Stimulated activated naive CD8-positive, alpha-beta T cell treated with anti-CD3 and anti-CD28 coated beads, Interleukin-15, Interleukin-2, amounts not matched to agents 100 ng/mL and 50 ng/mL, for 24 hours (primary cell): ENCODE results near the gene C2CD3.
"Not testable (repeated sequence)": the region's sequence is repeated elsewhere in the genome, so short reads cannot be mapped to it uniquely, and the experiment has no call there.

Source experiments
- H3K27ac Mint-ChIP-seq: one replicate; pipeline ENCODE4 v1.8.0; 2021; ENCODE audit warnings: mild to moderate bottlenecking, mixed read lengths
- H3K27me3 Mint-ChIP-seq: one replicate; pipeline ENCODE4 v1.8.0; 2021; ENCODE audit warnings: mixed read lengths
- H3K36me3 Mint-ChIP-seq: one replicate; pipeline ENCODE4 v1.8.0; 2021; ENCODE audit warnings: low read depth, mixed read lengths
- H3K4me1 Mint-ChIP-seq: one replicate; pipeline ENCODE4 v1.8.0; 2021; ENCODE audit warnings: low read depth, mixed read lengths
- H3K4me3 Mint-ChIP-seq: one replicate; pipeline ENCODE4 v1.8.0; 2021; ENCODE audit warnings: mild to moderate bottlenecking, mixed read lengths
- H3K9me3 Mint-ChIP-seq: one replicate; pipeline ENCODE4 v1.8.0; 2021; ENCODE audit warnings: mixed read lengths

C2CD3 gene

DNA sequence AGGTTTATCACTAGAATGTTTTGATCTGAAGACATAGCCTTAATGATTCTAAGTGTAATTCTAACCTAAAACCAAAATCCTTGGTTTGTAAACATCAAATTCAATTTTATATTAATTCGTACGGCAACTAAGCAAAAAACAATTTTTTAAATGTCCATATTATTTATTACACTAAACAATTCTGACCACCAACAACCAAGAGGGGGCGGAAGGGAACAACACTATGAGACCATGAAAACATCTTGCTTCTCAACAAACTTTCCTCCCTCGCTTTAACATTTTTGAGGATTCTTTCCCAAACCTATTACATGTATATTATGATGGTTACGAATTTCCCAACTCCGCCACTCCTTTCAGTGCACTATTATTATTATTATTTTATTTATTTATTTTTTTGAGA lies 181.6 kb downstream of the C2CD3 start:
- Mint-ChIP-seq H3K9me3 (no peaks in the 10 kb centered on the region), H3K4me3 (no peak overlapping the region), H3K27me3 (no peaks in the 10 kb centered on the region), H3K4me1 (peaks cover 54% of the 10 kb centered on the region), H3K27ac (no peak overlapping the region), H3K36me3 (no peaks in the 10 kb centered on the region)

DNA sequence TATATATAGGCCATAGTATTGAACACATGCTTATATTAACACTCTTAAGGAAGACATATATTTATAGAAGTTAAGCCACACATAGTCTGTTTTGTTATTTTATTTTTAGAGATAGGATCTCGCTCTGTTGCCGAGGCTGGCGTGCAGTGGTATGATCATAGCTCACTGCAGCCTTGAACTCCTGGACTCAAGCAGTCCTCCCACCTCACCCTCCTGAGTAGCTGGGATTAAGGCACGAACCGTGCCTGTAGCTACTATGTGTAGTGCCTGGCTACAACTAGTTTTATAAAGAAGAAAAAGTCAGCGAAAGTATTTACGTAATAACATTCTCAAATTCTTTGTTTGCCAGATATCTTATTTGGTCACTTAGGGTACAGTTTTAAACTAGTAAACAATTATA lies 182.6 kb downstream of the C2CD3 start:
- Mint-ChIP-seq H3K27me3 (no peaks in the 10 kb centered on the region), H3K36me3 (no peaks in the 10 kb centered on the region), H3K4me3 (no peak overlapping the region), H3K27ac (no peak overlapping the region), H3K4me1 (peaks cover 54% of the 10 kb centered on the region), H3K9me3 (no peaks in the 10 kb centered on the region)

DNA sequence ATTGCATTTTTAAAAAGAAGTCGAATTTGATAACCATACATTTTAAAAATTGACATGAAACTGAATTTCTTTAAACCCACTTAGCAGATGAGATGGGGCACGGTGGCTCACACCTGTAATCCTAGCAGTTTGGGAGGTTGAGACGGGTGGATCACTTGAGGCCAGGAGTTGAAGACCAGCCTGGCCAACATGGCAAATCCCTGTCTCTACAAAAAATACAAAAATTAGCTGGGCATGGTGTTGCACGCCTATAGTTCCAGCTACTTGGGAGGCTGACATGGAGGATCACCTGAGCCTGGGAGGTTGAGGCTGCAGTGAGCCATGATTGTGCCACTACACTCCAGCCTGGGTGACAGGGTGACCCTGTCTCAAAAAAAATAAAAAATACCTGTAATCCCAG lies 185.1 kb downstream of the C2CD3 start:
- H3K4me1 Mint-ChIP-seq = peaks cover 43% of the 10 kb centered on the region
- peaks cover 19% of the 10 kb centered on the region for H3K36me3 Mint-ChIP-seq
- H3K9me3 Mint-ChIP-seq, H3K4me3 Mint-ChIP-seq, H3K27me3 Mint-ChIP-seq: not testable (repeated sequence)
- H3K27ac Mint-ChIP-seq = peak overlapping the region; percentile 55

DNA sequence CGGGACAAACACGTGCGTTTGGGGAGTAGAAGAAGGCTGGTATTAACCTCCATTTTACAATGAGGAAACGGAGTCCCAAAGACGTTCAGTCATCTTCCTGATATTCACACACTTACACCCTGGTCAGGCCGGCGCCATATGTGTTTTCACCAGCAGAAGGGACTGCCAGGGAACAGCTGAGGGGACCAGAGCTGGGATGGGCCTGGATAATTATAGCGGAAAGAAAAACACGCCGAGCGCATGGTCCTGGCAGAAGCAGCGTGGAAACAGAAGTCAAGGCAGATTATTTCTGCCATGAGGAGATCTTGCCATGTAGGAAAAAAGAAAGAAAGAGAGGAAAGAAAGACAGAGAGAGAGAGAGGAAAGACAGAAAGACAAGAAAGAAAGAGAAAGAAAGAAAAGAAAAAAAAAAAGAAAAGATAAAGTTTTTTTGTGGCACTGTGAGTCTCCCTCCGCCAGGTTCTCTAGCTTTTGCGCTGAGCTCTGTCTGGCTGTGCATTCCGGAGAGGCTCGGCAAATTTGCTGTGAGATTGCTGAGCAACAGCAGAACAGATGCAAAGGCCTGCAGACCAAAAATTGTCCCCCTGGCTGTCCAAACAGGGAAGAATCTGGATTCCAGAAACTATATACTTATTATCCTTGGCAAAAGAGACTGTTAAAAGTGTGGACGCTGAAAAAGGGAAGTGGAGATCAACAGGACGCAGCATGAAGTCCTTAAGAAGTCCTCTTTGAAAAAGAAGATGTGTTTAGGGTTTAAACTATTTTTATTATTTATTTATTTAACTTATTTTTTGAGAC lies 186.9 kb downstream of the C2CD3 start:
- Mint-ChIP-seq H3K4me1 (peaks cover 56% of the 10 kb centered on the region), H3K36me3 (peaks cover 36% of the 10 kb centered on the region), H3K27me3 (no peaks in the 10 kb centered on the region), H3K27ac (peak overlapping the region; percentile 99), H3K9me3 (no peaks in the 10 kb centered on the region), H3K4me3 (peak overlapping the region; percentile 98)

DNA sequence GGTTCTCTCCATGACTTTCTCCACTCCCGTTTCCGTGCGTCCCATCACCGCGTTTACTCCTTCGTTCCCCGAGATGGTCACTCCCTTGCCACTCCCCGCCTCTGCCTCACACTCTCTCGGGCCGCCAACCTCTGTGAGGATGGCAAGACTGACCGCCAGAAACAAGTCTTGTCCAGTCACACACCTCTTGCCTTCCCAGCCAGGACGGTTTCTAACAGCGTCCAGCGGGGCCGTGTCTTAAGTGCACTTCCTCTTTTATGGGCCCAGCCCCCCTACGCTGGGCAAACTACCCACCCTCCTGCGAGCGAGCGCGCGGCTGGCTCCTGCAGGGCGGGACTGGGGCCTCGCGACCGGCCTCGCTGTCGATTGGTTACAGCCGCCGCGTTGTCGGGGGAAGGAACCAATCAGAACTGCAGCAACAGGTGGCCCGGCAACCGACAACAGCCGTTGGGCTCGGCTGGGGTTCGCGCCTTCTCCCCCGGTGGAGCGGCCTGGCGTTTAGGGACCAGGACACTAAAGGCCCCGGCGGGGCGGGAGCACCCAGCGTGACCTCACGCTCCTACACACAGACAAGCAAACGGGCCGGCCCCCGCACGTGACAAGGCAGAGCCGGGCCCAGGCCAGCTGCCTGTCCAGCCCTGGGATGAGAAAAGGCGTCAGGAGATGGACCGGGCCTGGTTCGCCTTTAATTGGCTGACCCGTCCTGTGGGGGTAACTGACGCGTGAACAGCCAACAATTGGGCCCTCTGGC lies 187.6 kb downstream of the C2CD3 start:
- Mint-ChIP-seq H3K4me3 (peak overlapping the region; percentile 98), H3K9me3 (no peaks in the 10 kb centered on the region), H3K36me3 (peaks cover 44% of the 10 kb centered on the region), H3K4me1 (peaks cover 64% of the 10 kb centered on the region), H3K27ac (peak overlapping the region; percentile 99), H3K27me3 (no peaks in the 10 kb centered on the region)

DNA sequence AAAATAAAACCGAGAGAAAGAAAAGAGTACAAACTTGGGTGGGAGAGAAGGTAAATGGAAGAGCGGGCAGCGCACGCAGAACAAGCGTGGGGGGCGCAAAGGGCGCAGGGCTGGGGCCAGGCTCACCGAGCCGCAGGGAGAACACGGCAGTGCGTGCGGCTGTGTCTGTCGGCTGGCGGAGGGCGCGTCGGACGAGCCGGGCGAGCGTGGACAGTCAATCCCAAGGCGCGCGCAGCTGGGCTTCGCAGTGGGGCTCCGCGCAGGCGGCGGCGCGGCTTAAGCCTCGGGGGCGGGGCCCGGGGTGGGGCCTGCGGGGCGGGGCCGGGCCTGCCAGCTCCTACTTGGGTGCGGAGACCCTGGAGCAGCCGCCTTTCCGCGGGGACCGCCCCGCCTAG lies 188.2 kb downstream of the C2CD3 start, which contains the start of gene UCP2:
Gene UCP2 (minus strand): TSS at position 249 of the 395 bp plus-strand sequence. CDS start 4,465 bp downstream, outside the sequence.
- Mint-ChIP-seq H3K4me1 (peaks cover 69% of the 10 kb centered on the region), H3K9me3 (no peaks in the 10 kb centered on the region), H3K4me3 (peak within 1 kb of the TSS; percentile 98), H3K36me3 (peaks cover 49% of the 10 kb centered on the region), H3K27me3 (no peaks in the 10 kb centered on the region), H3K27ac (peak within 1 kb of the TSS; percentile 100)

- Mint-ChIP-seq H3K27ac (peak overlapping the region; percentile 100), H3K9me3 (no peaks in the 10 kb centered on the region), H3K36me3 (peaks cover 63% of the 10 kb centered on the region)
These were observed 189.6 kb downstream of the C2CD3 start for GRCh38 chr11:73981051-73981805.

DNA sequence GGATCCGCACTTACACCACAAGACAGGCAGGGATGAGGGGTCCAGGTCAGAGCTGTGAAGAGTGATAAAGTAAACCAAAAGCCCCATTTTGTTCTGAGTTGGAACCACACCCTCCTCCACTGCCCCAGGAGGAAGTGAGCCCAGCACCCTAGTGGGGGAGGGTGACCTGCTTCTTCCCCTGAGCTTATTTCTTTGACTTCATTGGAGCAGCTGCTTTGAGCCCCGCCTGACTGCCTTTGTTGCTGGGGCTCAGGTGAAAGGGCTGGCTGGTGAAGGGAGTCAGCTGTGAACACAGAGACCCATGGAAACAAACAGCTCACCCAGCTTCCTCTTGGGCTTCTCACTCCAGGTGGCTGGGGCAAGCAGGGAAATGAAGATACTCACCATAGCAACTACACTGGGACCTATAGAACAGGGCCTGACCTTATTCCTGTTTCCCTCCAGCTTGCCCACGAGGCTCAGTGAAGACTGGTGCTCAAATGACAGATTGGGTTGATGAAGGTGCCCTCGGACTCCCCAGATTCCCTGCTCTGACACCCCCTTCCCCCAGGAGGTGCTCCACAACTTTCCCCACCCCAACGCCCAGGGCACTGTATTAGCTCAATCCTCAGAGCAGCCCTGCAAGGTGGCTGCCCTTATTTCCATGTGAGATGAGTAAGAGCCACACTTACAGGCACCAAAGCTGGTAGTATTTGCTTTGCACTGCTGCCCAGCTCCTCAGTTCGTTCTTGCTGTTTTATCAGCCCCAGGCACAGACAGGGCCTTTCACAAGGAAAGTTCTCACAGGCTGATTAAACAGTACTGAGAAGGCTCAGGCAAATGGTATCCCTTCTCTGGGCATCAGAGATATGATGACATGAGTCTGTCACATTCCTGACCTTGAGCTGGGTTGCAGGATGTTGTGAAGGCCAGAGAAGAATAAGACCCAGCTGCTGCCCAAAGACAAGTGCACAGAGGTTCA lies 190.5 kb downstream of the C2CD3 start:
- Mint-ChIP-seq H3K4me1 (peaks cover 83% of the 10 kb centered on the region), H3K36me3 (peaks cover 73% of the 10 kb centered on the region), H3K27ac (peak overlapping the region; percentile 100), H3K9me3 (no peaks in the 10 kb centered on the region), H3K27me3 (no peaks in the 10 kb centered on the region), H3K4me3 (peak overlapping the region; percentile 98)

More at GRCh38 chr11:73981051-73981805, 189.6 kb downstream of the C2CD3 start:
- peaks cover 80% of the 10 kb centered on the region for H3K4me1 Mint-ChIP-seq
- H3K27me3 Mint-ChIP-seq = no peaks in the 10 kb centered on the region
- H3K4me3 Mint-ChIP-seq = peak overlapping the region; percentile 98

DNA sequence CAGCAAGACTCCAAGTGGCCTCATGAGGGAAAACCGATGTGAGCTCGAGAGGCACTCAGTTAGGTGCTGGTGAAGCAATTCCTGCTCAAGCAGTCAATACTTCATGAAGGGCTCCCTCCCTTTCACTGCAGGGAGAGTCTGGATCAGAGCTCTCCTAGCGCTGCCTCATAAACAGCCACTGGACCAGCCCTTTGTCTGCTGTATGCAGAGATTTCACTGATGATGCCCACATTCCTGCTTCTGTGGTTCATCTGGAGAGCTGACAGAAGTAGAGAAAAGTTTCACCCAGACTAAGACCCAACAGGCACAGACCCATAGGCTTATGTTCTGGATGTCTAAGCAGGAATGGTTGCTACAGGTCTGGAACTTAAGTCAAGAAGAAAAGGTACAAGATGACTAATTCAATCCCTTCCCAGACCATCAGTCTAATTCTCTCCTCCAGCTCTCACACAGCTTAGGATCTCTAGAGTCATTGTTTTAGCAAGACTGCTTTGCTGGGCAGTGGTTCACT lies 192.2 kb downstream of the C2CD3 start:
- Mint-ChIP-seq H3K27me3 (no peaks in the 10 kb centered on the region), H3K4me3 (peak overlapping the region; percentile 98), H3K4me1 (peaks cover 86% of the 10 kb centered on the region), H3K36me3 (peaks cover 89% of the 10 kb centered on the region), H3K27ac (peak overlapping the region; percentile 100), H3K9me3 (no peaks in the 10 kb centered on the region)

DNA sequence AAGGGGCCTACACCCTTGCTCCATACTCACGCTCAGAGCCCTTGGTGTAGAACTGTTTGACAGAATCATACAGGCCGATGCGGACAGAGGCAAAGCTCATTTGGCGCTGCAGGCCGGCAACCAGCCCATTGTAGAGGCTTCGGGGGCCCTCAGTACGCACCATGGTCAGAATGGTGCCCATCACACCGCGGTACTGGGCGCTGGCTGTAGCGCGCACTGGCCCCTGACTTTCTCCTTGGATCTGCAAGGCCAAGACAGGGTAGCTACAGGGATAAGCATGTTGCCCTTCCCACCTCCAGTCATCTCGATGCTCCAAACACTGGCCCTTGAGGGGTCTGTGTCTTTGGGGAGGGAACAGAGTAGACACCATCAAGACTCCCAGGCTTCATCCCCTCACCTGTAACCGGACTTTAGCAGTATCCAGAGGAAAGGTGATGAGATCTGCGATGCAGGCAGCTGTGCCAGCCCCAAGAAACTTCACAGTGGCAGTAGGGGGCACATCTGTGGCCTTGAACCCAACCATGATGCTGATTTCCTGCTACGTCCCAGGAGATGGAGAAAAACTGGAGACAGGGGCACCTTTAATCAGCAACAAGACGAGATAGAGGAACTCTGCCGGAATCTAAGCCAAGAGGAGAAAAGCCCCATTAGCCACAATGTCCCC lies 192.8 kb downstream of the C2CD3 start:
- peak overlapping the region; percentile 98 for H3K4me3 Mint-ChIP-seq
- peaks cover 89% of the 10 kb centered on the region for H3K4me1 Mint-ChIP-seq
- peak overlapping the region; percentile 100 for H3K27ac Mint-ChIP-seq
- H3K9me3 Mint-ChIP-seq = no peaks in the 10 kb centered on the region
- H3K27me3 Mint-ChIP-seq = no peaks in the 10 kb centered on the region
- H3K36me3 Mint-ChIP-seq = peaks cover 94% of the 10 kb centered on the region

GRCh38 chr11:73976451-73977151 lies 194.2 kb downstream of the C2CD3 start:
- peaks cover 98% of the 10 kb centered on the region for H3K4me1 Mint-ChIP-seq
- H3K4me3 Mint-ChIP-seq = peak overlapping the region; percentile 49
- H3K27me3 Mint-ChIP-seq = no peaks in the 10 kb centered on the region
- peaks cover 88% of the 10 kb centered on the region for H3K36me3 Mint-ChIP-seq
- peak overlapping the region; percentile 80 for H3K27ac Mint-ChIP-seq
- no peaks in the 10 kb centered on the region for H3K9me3 Mint-ChIP-seq

DNA sequence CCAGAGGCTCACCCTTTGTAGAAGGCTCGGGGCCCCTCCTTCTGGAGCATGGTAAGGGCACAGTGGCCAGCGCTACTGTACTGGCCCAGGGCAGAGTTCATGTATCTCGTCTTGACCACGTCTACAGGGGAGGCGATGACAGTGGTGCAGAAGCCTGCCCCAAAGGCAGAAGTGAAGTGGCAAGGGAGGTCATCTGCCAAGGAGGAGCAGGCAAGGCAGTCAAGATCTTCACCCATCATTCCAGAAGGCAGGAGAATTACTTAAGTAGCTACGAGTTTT lies 195.4 kb downstream of the C2CD3 start:
- Mint-ChIP-seq H3K4me1 (peaks cover 98% of the 10 kb centered on the region), H3K4me3 (peak overlapping the region; percentile 50), H3K27me3 (no peaks in the 10 kb centered on the region), H3K27ac (peak overlapping the region; percentile 57), H3K9me3 (no peaks in the 10 kb centered on the region), H3K36me3 (peaks cover 76% of the 10 kb centered on the region)
